Heart left ventricle (tissue), 13 donors: ENCODE results near the gene RSRP1.
A peak's percentile ranks its signal among the peaks of the same experiment; 100 is the strongest.
"Not testable (repeated sequence)": the region's sequence is repeated elsewhere in the genome, so short reads cannot be mapped to it uniquely, and the experiment has no call there.

Experiments
- POLR2A ChIP-seq, 2 donors: fragments of 450-650 bp; IDR thresholded peaks; one replicate each; pipeline ENCODE4 v1.6.1; 2017; ENCODE audit warnings: antibody characterized with exemption in 2 of 2, mild to moderate bottlenecking in 2 of 2, moderate library complexity in 2 of 2
- TF ChIP-seq, protein P1 (sequence below), 12 donors: fragments of 200-600 bp; sonication (generic) in 4 of 12; IDR thresholded peaks; one replicate each; pipeline versions ENCODE4 v1.5.0 to v1.8.0; 2018 to 2022; ENCODE audit warnings: antibody characterized with exemption in 12 of 12, mild to moderate bottlenecking in 5 of 12
- donor health status: ischemic (EF 13 %, LVEDD 7.1; RV severe dilation, severe dysfunction).
- donor health status: DM: no; HTN: yes; CAD: no.
- donor health status: DM: no; HTN: no; CAD: no.
- donor health status: ischemic (EF 25% LVEDD 6.9; RV normal size, moderate dysfunction).
- donor health status: ischemic (EF 25% LVEDD 5.7; RV mildly dilated, moderate dysfunction).
- donor health status: ischemic (EF 35%, LVEDD 5.7; RV mildly dilated, moderate dysfunction).
- donor health status: nonischemic (EF 11% LVEDD 7.7; RV severe dilation, severe dysfunction).
- donor health status: DM: yes; HTN: yes; CAD: no.
- donor health status: PGD.
- donor health status: ischemic (EF 29% LVEDD 5.4; RV normal size, mild dysfunction).
- donor health status: nonischemic (EF 23%, LVEDD 6.1; RV moderate dilation, normal function).

DNA sequence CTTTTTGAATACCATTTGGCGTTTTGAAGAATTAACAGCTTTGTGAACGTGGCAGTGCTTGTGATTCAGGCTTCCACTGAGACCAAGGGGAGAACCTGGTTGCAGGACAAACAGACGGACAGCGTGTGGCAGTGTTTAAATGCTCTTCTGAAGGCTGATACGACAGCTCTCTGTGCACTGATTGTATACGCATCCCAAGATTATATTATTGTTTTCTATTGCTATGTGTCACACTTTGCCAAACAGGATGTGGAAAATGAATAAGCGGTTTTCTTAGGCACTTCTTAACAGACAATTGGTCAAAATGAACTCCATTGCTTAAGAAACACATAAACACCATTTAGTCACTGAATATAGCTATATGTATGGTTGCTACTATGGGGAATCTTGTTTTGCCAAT lies 12.6 kb upstream of the RSRP1 start:
- TF ChIP-seq, protein P1, sequence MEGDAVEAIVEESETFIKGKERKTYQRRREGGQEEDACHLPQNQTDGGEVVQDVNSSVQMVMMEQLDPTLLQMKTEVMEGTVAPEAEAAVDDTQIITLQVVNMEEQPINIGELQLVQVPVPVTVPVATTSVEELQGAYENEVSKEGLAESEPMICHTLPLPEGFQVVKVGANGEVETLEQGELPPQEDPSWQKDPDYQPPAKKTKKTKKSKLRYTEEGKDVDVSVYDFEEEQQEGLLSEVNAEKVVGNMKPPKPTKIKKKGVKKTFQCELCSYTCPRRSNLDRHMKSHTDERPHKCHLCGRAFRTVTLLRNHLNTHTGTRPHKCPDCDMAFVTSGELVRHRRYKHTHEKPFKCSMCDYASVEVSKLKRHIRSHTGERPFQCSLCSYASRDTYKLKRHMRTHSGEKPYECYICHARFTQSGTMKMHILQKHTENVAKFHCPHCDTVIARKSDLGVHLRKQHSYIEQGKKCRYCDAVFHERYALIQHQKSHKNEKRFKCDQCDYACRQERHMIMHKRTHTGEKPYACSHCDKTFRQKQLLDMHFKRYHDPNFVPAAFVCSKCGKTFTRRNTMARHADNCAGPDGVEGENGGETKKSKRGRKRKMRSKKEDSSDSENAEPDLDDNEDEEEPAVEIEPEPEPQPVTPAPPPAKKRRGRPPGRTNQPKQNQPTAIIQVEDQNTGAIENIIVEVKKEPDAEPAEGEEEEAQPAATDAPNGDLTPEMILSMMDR (IDR thresholded peaks at IDR 0.05), result peak in 3 of 12 donors; percentile 9 to 27 (median 9)
- TF ChIP-seq POLR2A (IDR thresholded peaks at IDR 0.05), result not testable (repeated sequence)
